Left kidney (tissue), 2 donors: ENCODE results near the gene ACP6. TPM values are rescaled to one million over a fixed set of nuclear protein-coding genes. Genes with fewer than 3 reads are reported as not detected.
"Not testable (repeated sequence)": the region's sequence is repeated elsewhere in the genome, so short reads cannot be mapped to it uniquely, and the experiment has no call there.

Experiments used
- DNase-seq: peaks from one replicate; pipeline ENCODE4 v3.0.0-alpha.2; 2013
- polyA plus RNA-seq: library from polyadenylated mRNA; unstranded; fragments of 120-200 nt; gene quantifications from one replicate; pipeline ENCODE4 v1.2.1, GENCODE V29; 2013; ENCODE audit not compliant: insufficient read length

Gene ACP6
- polyA plus RNA-seq, 1 donor: 43.0 TPM

GRCh38 chr1:147624011-147624410 lies 46.3 kb downstream of the ACP6 start:
- no peak for DNase-seq

GRCh38 chr1:147622731-147623130 lies 47.6 kb downstream of the ACP6 start:
- DNase-seq: no peak

- DNase-seq: no peak
Observed at GRCh38 chr1:147620543-147620942, 49.8 kb downstream of the ACP6 start.

- no peak for DNase-seq
Observed at GRCh38 chr1:147619741-147620140, 50.6 kb downstream of the ACP6 start.

- DNase-seq: no peak
Observed at GRCh38 chr1:147618771-147619170, 51.6 kb downstream of the ACP6 start.

GRCh38 chr1:147618077-147618569 lies 52.2 kb downstream of the ACP6 start:
- DNase-seq: no peak

- DNase-seq: not testable (repeated sequence)
Observed at GRCh38 chr1:147614966-147615365, 55.4 kb downstream of the ACP6 start.

- DNase-seq: no peak
Observed at GRCh38 chr1:147613506-147613905, 56.8 kb downstream of the ACP6 start.

- no peak for DNase-seq
Observed at GRCh38 chr1:147612366-147612765, 58.0 kb downstream of the ACP6 start.

GRCh38 chr1:147611586-147611985 lies 58.7 kb downstream of the ACP6 start:
- no peak for DNase-seq

GRCh38 chr1:147611021-147611426 lies 59.3 kb downstream of the ACP6 start:
- DNase-seq: no peak

GRCh38 chr1:147609358-147609757 lies 61.0 kb downstream of the ACP6 start:
- no peak for DNase-seq

- DNase-seq: no peak
Observed at GRCh38 chr1:147608596-147608995, 61.7 kb downstream of the ACP6 start.

GRCh38 chr1:147605591-147605990 lies 64.7 kb downstream of the ACP6 start:
- no peak for DNase-seq

- no peak for DNase-seq
Observed at GRCh38 chr1:147603986-147604385, 66.3 kb downstream of the ACP6 start.

GRCh38 chr1:147600119-147601111 lies 69.9 kb downstream of the ACP6 start:
- peak; percentile 30 for DNase-seq

GRCh38 chr1:147599362-147600118 lies 70.8 kb downstream of the ACP6 start:
- DNase-seq: peak; percentile 95

- DNase-seq: peak; percentile 62
Observed at GRCh38 chr1:147598621-147599361, 71.5 kb downstream of the ACP6 start.

- DNase-seq: no peak
Observed at GRCh38 chr1:147597010-147597409, 73.3 kb downstream of the ACP6 start.
